ENCODE data around the gene PREB. TPM values are rescaled to one million over a fixed set of nuclear protein-coding genes. Genes with fewer than 3 reads are reported as not detected.
A peak's percentile ranks its signal among the peaks of the same experiment; 100 is the strongest.

The PREB gene
- total and polyA plus RNA-seq, 2 of the 13 experiments (the other 11 are each of a cell fraction or from before 2014, with no cell fraction given), result 112 to 192 TPM

GRCh38 chr2:27152102-27152795 is 17.8 kb upstream of the PREB start (continued):
- TF ChIP-seq, protein P1, sequence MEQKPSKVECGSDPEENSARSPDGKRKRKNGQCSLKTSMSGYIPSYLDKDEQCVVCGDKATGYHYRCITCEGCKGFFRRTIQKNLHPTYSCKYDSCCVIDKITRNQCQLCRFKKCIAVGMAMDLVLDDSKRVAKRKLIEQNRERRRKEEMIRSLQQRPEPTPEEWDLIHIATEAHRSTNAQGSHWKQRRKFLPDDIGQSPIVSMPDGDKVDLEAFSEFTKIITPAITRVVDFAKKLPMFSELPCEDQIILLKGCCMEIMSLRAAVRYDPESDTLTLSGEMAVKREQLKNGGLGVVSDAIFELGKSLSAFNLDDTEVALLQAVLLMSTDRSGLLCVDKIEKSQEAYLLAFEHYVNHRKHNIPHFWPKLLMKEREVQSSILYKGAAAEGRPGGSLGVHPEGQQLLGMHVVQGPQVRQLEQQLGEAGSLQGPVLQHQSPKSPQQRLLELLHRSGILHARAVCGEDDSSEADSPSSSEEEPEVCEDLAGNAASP (CRISPR knock-in tag; IDR thresholded peaks at IDR 0.05; ENCODE audit: borderline replicate concordance), result no peak
- peak; percentile 21; the same call in 1 of the 2 replicates for TF ChIP-seq TFE3 (CRISPR knock-in tag; IDR thresholded peaks at IDR 0.05)
- TF ChIP-seq, protein P2, sequence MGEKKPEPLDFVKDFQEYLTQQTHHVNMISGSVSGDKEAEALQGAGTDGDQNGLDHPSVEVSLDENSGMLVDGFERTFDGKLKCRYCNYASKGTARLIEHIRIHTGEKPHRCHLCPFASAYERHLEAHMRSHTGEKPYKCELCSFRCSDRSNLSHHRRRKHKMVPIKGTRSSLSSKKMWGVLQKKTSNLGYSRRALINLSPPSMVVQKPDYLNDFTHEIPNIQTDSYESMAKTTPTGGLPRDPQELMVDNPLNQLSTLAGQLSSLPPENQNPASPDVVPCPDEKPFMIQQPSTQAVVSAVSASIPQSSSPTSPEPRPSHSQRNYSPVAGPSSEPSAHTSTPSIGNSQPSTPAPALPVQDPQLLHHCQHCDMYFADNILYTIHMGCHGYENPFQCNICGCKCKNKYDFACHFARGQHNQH (CRISPR knock-in tag; IDR thresholded peaks at IDR 0.05), result peak; percentile 79; the same call in 1 of the 2 replicates
- 0 out of 2 replicates have a peak, but pooled peaks have one; percentile 15 for TF ChIP-seq NFYC (CRISPR knock-in tag; IDR thresholded peaks at IDR 0.05)
- TF ChIP-seq ZNF136 (CRISPR knock-in tag; IDR thresholded peaks at IDR 0.05; ENCODE audit: low read depth), result peak; percentile 56; the same call in 1 of the 2 replicates
- TF ChIP-seq IKZF1 (IDR thresholded peaks at IDR 0.05), result no peak
- TF ChIP-seq FLYWCH1 (CRISPR knock-in tag; IDR thresholded peaks at IDR 0.05), result no peak
- no peak for TF ChIP-seq ZNF34 (CRISPR knock-in tag; IDR thresholded peaks at IDR 0.05; ENCODE audit: borderline replicate concordance)
- TF ChIP-seq IRF1 (CRISPR knock-in tag; IDR thresholded peaks at IDR 0.05; ENCODE audit: low read depth), result no peak
- TF ChIP-seq ZBTB7B (CRISPR knock-in tag; IDR thresholded peaks at IDR 0.05), result no peak
- no peak for TF ChIP-seq CHD2 (IDR thresholded peaks at IDR 0.05; ENCODE audit: low read depth, low read length)
- TF ChIP-seq CREM (IDR thresholded peaks at IDR 0.05), result no peak
- TF ChIP-seq CREM (CRISPR knock-in tag; IDR thresholded peaks at IDR 0.05), result no peak
- no peak for TF ChIP-seq ZIK1 (CRISPR knock-in tag; IDR thresholded peaks at IDR 0.05; ENCODE audit: borderline replicate concordance, low read depth)
- no peak for TF ChIP-seq WIZ (CRISPR knock-in tag; IDR thresholded peaks at IDR 0.05)
- TF ChIP-seq SAFB2 (CRISPR knock-in tag; IDR thresholded peaks at IDR 0.05; ENCODE audit: borderline replicate concordance, low read depth), result no peak
- TF ChIP-seq ZNF512B (CRISPR knock-in tag; IDR thresholded peaks at IDR 0.05; ENCODE audit: borderline replicate concordance), result no peak
- 0 out of 2 replicates have a peak, but pooled peaks have one; percentile 26 for TF ChIP-seq ZNF451 (CRISPR knock-in tag; IDR thresholded peaks at IDR 0.05)
- no peak for TF ChIP-seq ZNF253 (CRISPR knock-in tag; IDR thresholded peaks at IDR 0.05; ENCODE audit: borderline replicate concordance)
- TF ChIP-seq ARHGAP35 (CRISPR knock-in tag; IDR thresholded peaks at IDR 0.05; ENCODE audit: borderline replicate concordance), result no peak
- TF ChIP-seq ZNF749 (CRISPR knock-in tag; IDR thresholded peaks at IDR 0.05; ENCODE audit: borderline replicate concordance), result no peak

Measured in HepG2 (cell line).